HUES64 (cell line): Measurements from ENCODE around the gene CARD8.
A peak's percentile ranks its signal among the peaks of the same experiment; 100 is the strongest.
"Not testable (repeated sequence)": the region's sequence is repeated elsewhere in the genome, so short reads cannot be mapped to it uniquely, and the experiment has no call there.

Experiments used
- H3K27ac ChIP-seq: 2 replicates; pipeline ENCODE4 v1.7.0; 2013; ENCODE audit warnings: low read depth, low read length, inconsistent platforms
- H3K27me3 ChIP-seq: 2 replicates; pipeline ENCODE4 v1.6.1; 2013; ENCODE audit warnings: mild to moderate bottlenecking, low read length; ENCODE audit not compliant: insufficient read depth
- H3K36me3 ChIP-seq: 2 replicates; pipeline ENCODE4 v1.6.1; 2013; ENCODE audit warnings: mild to moderate bottlenecking, low read length; ENCODE audit not compliant: insufficient read depth
- H3K4me1 ChIP-seq: 2 replicates; pipeline ENCODE4 v1.6.1; 2013; ENCODE audit warnings: mild to moderate bottlenecking, low read length, moderate library complexity; ENCODE audit not compliant: insufficient read depth
- H3K4me3 ChIP-seq: 2 replicates; pipeline ENCODE4 v1.5.1; 2013; ENCODE audit warnings: mild to moderate bottlenecking, low read length, moderate library complexity
- H3K9ac ChIP-seq: 2 replicates; pipeline ENCODE4 v1.6.1; 2013; ENCODE audit warnings: mild to moderate bottlenecking, low read depth, low read length
- H3K9me3 ChIP-seq: 2 replicates; pipeline ENCODE4 v1.6.1; 2013; ENCODE audit warnings: low read depth, low read length; ENCODE audit not compliant: insufficient read depth
- WGBS: fragments of 150-250, 120-280 bp; methylation state at CpG from one replicate; pipeline ENCODE4 v1.1.7; 2013; ENCODE audit warnings: missing lambda C conversion rate; 5-methylcytosine and 5-hydroxymethylcytosine counted together

The CARD8 gene

GRCh38 chr19:48244281-48244680 is 11.4 kb downstream of the CARD8 start:
- 83% methylated on average over 4 of the region's 5 CpGs for WGBS
- Histone ChIP-seq H3K4me1 (no peaks in the 10 kb centered on the region), H3K9me3 (no peaks in the 10 kb centered on the region), H3K36me3 (peaks cover 16% of the 10 kb centered on the region), H3K27me3 (no peaks in the 10 kb centered on the region), H3K9ac (no peak overlapping the region), H3K27ac (no peak overlapping the region), H3K4me3 (no peak overlapping the region)

DNA sequence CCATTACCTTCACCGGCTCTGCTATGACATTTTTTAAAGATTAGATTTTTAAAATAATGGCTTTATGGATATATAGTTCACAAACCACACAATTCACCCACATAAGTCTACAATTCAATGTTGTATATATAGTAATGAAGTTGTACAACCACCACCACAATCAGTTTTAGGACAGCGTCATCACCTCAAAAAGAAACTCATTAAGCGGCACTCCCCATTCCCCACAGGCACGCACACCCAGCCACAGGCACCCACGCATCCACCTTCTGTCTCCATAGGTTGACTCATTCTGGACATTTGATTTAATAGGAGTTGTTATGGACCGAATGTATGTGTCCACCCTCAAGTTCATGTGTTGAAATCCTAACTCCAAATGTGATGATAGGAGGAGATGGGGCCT is 13.9 kb downstream of the CARD8 start:
- not testable (repeated sequence) for H3K27ac ChIP-seq, H3K36me3 ChIP-seq, H3K4me3 ChIP-seq, H3K4me1 ChIP-seq, H3K9ac ChIP-seq, H3K27me3 ChIP-seq, H3K9me3 ChIP-seq
- WGBS, result 97% methylated on average over 5 of the region's 6 CpGs

- no peak overlapping the region for H3K27ac ChIP-seq
- peaks cover 5% of the 10 kb centered on the region for H3K36me3 ChIP-seq
- 93% methylated on average over 8 of the region's 9 CpGs for WGBS
These were observed 16.1 kb downstream of the CARD8 start for GRCh38 chr19:48239582-48240141.

DNA sequence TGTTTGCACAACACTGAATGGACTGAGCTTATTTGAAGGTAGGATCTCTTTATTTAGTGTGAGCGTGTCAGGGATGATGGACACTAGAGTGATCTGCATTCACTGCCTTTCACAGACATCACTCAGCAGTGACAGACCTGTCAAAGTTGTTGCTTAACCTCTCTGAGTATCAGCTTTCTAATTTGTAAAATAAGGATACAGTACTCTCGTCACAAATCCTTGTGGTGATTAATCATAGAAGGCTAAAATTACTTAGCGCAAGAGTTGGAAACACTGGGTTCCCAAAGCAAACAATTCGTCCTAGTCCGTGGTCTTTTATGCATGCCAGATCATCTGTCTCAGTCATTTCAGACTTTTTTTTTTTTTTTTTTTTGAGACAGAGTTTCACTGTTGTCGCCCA is 16.6 kb downstream of the CARD8 start:
- no peaks in the 10 kb centered on the region for H3K9me3 ChIP-seq
- no peaks in the 10 kb centered on the region for H3K27me3 ChIP-seq
- no peak overlapping the region for H3K4me3 ChIP-seq
- no peak overlapping the region for H3K27ac ChIP-seq
- WGBS, result 88% methylated on average over 6 of the region's 6 CpGs
- peaks cover 5% of the 10 kb centered on the region for H3K36me3 ChIP-seq
- H3K9ac ChIP-seq, result no peak overlapping the region
- no peaks in the 10 kb centered on the region for H3K4me1 ChIP-seq

More at GRCh38 chr19:48239582-48240141, 16.1 kb downstream of the CARD8 start:
- H3K4me3 ChIP-seq, result no peak overlapping the region
- no peak overlapping the region for H3K9ac ChIP-seq
- no peaks in the 10 kb centered on the region for H3K4me1 ChIP-seq
- no peaks in the 10 kb centered on the region for H3K9me3 ChIP-seq
- H3K27me3 ChIP-seq, result no peaks in the 10 kb centered on the region

DNA sequence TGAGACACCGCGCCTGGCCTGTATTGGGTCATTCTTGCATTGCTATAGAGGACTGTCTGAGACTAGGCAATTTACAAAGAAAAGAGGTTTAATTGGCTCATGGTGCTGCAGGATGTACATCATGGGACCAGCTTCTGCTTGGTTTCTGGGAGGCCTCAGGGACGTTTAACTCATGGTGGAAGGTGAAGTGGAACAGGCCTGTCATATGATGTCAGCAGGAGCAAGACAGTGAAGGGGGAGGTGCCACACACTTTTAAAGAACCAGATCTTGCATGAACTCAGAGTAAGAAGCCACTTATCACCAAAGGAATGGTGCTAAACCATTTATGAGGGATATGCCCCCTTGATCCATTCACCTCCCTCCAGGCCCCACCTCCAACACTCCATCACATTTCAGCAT is 18.7 kb downstream of the CARD8 start:
- WGBS, result 92% methylated on average over 3 of the region's 3 CpGs
- Histone ChIP-seq H3K9me3 (no peaks in the 10 kb centered on the region), H3K27me3 (no peaks in the 10 kb centered on the region), H3K4me1 (no peaks in the 10 kb centered on the region), H3K27ac (no peak overlapping the region), H3K4me3 (no peak overlapping the region), H3K36me3 (peaks cover 9% of the 10 kb centered on the region), H3K9ac (no peak overlapping the region)

- 95% methylated on average over 15 of the region's 19 CpGs for WGBS
- Histone ChIP-seq H3K36me3 (0 out of 2 replicates have a peak, but pooled peaks cover 4% of the 10 kb centered on the region), H3K4me1 (no peaks in the 10 kb centered on the region), H3K9me3 (no peaks in the 10 kb centered on the region), H3K4me3 (no peak overlapping the region), H3K27me3 (no peaks in the 10 kb centered on the region), H3K27ac (no peak overlapping the region), H3K9ac (no peak overlapping the region)
These were observed 25.1 kb downstream of the CARD8 start for GRCh38 chr19:48230555-48231129.

DNA sequence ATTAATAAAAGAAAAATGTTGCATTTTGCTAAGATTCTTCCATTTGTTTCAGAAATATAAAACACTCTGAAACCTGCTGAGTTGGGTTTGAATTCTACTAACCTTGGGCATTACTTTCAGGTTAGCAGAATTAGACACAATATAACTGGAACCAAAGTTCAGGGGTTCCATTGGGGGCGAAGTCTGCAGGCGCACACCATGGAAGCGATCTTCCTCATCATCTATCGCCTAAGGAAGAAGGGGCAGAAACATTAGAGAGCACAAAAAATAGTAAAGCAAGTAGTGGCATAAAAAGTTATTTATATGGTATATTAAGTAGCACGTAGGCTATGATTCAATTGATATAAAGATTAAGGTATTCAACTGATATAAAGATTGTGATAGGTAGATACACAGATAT is 34.1 kb downstream of the CARD8 start:
- H3K27me3 ChIP-seq, result no peaks in the 10 kb centered on the region
- no peak overlapping the region for H3K27ac ChIP-seq
- no peaks in the 10 kb centered on the region for H3K36me3 ChIP-seq
- 96% methylated on average over 5 of the region's 5 CpGs for WGBS
- H3K9me3 ChIP-seq, result no peaks in the 10 kb centered on the region
- H3K4me3 ChIP-seq, result no peak overlapping the region
- H3K9ac ChIP-seq, result no peak overlapping the region
- H3K4me1 ChIP-seq, result no peaks in the 10 kb centered on the region; the same call in 1 of the 2 replicates

DNA sequence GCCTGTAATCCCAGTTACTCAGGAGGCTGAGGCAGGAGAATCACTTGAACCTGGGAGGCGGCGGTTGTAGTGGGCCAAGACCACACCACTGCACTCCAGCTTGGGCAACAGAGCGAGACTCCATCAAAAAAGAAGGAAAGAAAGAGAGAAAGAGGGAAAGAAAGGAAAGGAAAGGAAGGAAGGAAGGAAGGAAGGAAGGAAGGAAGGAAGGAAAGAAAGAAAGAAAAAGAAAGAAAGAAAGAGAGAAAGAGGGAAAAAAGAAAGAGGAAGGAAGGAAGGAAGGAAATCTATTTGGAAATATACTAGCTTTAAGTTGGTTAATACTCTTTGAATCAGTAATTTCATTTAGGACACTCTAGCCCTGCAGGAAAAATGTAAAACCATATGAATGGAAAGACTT is 34.9 kb downstream of the CARD8 start:
- H3K36me3 ChIP-seq, H3K9ac ChIP-seq, H3K4me1 ChIP-seq, H3K27me3 ChIP-seq, H3K27ac ChIP-seq, H3K9me3 ChIP-seq, H3K4me3 ChIP-seq: not testable (repeated sequence)
- 98% methylated on average over 3 of the region's 3 CpGs for WGBS

GRCh38 chr19:48218997-48219396 is 36.7 kb downstream of the CARD8 start:
- no peak overlapping the region for H3K4me3 ChIP-seq
- H3K27ac ChIP-seq, result peak overlapping the region; percentile 48; the same call in 1 of the 2 replicates
- no peak overlapping the region for H3K9ac ChIP-seq
- H3K4me1 ChIP-seq, result no peaks in the 10 kb centered on the region; the same call in 1 of the 2 replicates
- 69% methylated on average over 6 of the region's 6 CpGs for WGBS
- no peaks in the 10 kb centered on the region for H3K9me3 ChIP-seq
- H3K36me3 ChIP-seq, result no peaks in the 10 kb centered on the region
- H3K27me3 ChIP-seq, result no peaks in the 10 kb centered on the region

- Histone ChIP-seq H3K9me3 (no peaks in the 10 kb centered on the region), H3K27ac (no peak overlapping the region), H3K36me3 (no peaks in the 10 kb centered on the region), H3K4me3 (no peak overlapping the region), H3K27me3 (no peaks in the 10 kb centered on the region), H3K4me1 (no peaks in the 10 kb centered on the region; the same call in 1 of the 2 replicates), H3K9ac (no peak overlapping the region)
- WGBS, result 79% methylated on average over 14 of the region's 14 CpGs
These were observed 38.8 kb downstream of the CARD8 start for GRCh38 chr19:48216933-48217332.

DNA sequence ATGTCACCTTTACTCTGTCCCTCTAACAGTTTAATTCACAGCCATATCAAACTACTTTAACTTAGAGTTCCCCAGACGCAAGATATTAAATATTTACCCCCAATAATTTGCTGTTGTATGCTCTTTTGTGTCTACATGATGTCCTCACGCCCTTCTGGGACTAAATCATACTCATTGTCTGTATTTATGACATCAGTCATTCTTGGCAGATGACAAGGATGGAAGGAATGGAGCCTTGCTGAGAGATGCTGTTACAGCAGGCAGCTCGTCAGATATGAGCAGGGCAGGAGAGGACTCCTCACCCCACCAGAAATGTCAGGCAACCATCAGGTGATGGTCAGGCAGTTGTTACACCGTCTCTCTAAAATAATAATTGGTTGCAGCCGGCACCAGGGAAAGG is 41.8 kb downstream of the CARD8 start:
- 89% methylated on average over 5 of the region's 5 CpGs for WGBS
- H3K36me3 ChIP-seq, result no peaks in the 10 kb centered on the region

DNA sequence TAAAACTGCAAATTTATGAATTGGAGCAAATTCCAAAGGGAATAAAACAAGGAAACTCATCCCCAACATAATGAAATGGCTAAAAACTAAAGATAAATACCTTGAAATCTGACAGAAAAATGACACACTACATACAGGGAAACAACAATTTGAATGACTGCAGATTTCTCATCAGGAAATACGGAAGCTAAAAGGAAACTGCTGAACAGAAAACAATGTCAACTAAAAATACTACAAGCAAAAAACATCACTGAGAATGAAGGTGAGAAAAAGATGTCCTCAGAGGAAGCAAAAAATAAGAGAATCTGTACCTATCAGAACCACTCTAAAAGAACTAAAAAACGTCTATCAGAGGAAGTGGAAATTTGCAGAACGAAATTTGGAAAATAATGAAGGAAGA is 45.7 kb downstream of the CARD8 start:
- H3K27ac ChIP-seq, result no peak overlapping the region
- WGBS, result 85% methylated on average over 2 of the region's 3 CpGs
- no peaks in the 10 kb centered on the region for H3K9me3 ChIP-seq
- no peaks in the 10 kb centered on the region for H3K27me3 ChIP-seq
- H3K4me3 ChIP-seq, result no peak overlapping the region
- H3K9ac ChIP-seq, result no peak overlapping the region
- H3K36me3 ChIP-seq, result no peaks in the 10 kb centered on the region
- H3K4me1 ChIP-seq, result no peaks in the 10 kb centered on the region; the same call in 1 of the 2 replicates

More for the DNA sequence above, 41.8 kb downstream of the CARD8 start:
- Histone ChIP-seq H3K9ac (no peak overlapping the region), H3K27me3 (no peaks in the 10 kb centered on the region), H3K9me3 (no peaks in the 10 kb centered on the region), H3K4me1 (no peaks in the 10 kb centered on the region; the same call in 1 of the 2 replicates), H3K4me3 (no peak overlapping the region), H3K27ac (no peak overlapping the region)
